Neural progenitor cell (in vitro differentiated cells): Measurements from ENCODE around the gene ZNF586.

Source experiments
- EZH2phosphoT487 ChIP-seq: fragments of 200-600 bp; sonication (generic); IDR thresholded peaks from 2 replicates; pipeline ENCODE4 v1.6.1; 2017; ENCODE audit warnings: antibody characterized with exemption
- TF ChIP-seq, protein P1 (sequence below): fragments of 200-600 bp; sonication (generic); IDR thresholded peaks from 2 replicates; pipeline ENCODE4 v1.5.1; 2017; ENCODE audit warnings: antibody characterized with exemption, mild to moderate bottlenecking

GRCh38 chr19:57786286-57786685 lies 16.8 kb downstream of the ZNF586 start:
- TF ChIP-seq, protein P1, sequence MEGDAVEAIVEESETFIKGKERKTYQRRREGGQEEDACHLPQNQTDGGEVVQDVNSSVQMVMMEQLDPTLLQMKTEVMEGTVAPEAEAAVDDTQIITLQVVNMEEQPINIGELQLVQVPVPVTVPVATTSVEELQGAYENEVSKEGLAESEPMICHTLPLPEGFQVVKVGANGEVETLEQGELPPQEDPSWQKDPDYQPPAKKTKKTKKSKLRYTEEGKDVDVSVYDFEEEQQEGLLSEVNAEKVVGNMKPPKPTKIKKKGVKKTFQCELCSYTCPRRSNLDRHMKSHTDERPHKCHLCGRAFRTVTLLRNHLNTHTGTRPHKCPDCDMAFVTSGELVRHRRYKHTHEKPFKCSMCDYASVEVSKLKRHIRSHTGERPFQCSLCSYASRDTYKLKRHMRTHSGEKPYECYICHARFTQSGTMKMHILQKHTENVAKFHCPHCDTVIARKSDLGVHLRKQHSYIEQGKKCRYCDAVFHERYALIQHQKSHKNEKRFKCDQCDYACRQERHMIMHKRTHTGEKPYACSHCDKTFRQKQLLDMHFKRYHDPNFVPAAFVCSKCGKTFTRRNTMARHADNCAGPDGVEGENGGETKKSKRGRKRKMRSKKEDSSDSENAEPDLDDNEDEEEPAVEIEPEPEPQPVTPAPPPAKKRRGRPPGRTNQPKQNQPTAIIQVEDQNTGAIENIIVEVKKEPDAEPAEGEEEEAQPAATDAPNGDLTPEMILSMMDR, result no peak
- no peak for TF ChIP-seq EZH2phosphoT487
